Glutamatergic neuron (in vitro differentiated cells): ENCODE results near the gene RAB11B. TPM values are rescaled to one million over a fixed set of nuclear protein-coding genes. Genes with fewer than 3 reads are reported as not detected.

ENCODE experiments used
- DNase-seq: peaks from one replicate; pipeline ENCODE4 v3.0.0; 2022
- H3K27ac Mint-ChIP-seq: one replicate; pipeline ENCODE4 v1.8.0; 2020; ENCODE audit warnings: mild to moderate bottlenecking, mixed read lengths, inconsistent platforms; ENCODE audit not compliant: unreplicated experiment
- H3K27me3 Mint-ChIP-seq: one replicate; pipeline ENCODE4 v1.8.0; 2020; ENCODE audit warnings: mild to moderate bottlenecking, moderate library complexity, mixed read lengths, inconsistent platforms; ENCODE audit not compliant: unreplicated experiment
- H3K36me3 Mint-ChIP-seq: one replicate; pipeline ENCODE4 v1.8.0; 2020; ENCODE audit warnings: mild to moderate bottlenecking, mixed read lengths, inconsistent platforms; ENCODE audit not compliant: unreplicated experiment
- H3K4me1 Mint-ChIP-seq: one replicate; pipeline ENCODE4 v1.8.0; 2020; ENCODE audit warnings: mild to moderate bottlenecking, low read depth, mixed read lengths, inconsistent platforms; ENCODE audit not compliant: unreplicated experiment
- H3K4me3 Mint-ChIP-seq: one replicate; pipeline ENCODE4 v1.8.0; 2020; ENCODE audit warnings: mild to moderate bottlenecking, mixed read lengths, inconsistent platforms; ENCODE audit not compliant: unreplicated experiment
- H3K9me3 Mint-ChIP-seq: one replicate; pipeline ENCODE4 v1.8.0; 2020; ENCODE audit warnings: mild to moderate bottlenecking, moderate library complexity, mixed read lengths, inconsistent platforms; ENCODE audit not compliant: unreplicated experiment
- CTCF ChIP-seq: fragments of 200-600 bp; sonication (generic); IDR thresholded peaks from one replicate; pipeline ENCODE4 v1.5.0; 2021; ENCODE audit not compliant: partially characterized antibody, unreplicated experiment
- total RNA-seq: library from RNA; stranded (reverse); fragmentation: NEBNext Ultra II Directional; extraction: Animal tissue kit (Norgen Biotek cat#: 25700); gene quantifications from one replicate; pipeline ENCODE4 v1.2.1, GENCODE V29; 2021; ENCODE audit not compliant: unreplicated experiment

RAB11B gene
- total RNA-seq, 1 donor from 2014 or later: 137 TPM

GRCh38 chr19:8366961-8367326 lies 23.2 kb upstream of the RAB11B start:
- H3K36me3 Mint-ChIP-seq: no peaks in the 10 kb centered on the region
- H3K4me1 Mint-ChIP-seq: no peaks in the 10 kb centered on the region
- no peak for TF ChIP-seq CTCF
- no peak overlapping the region for H3K27ac Mint-ChIP-seq
- no peak for DNase-seq
- H3K27me3 Mint-ChIP-seq: peaks cover 14% of the 10 kb centered on the region
- peaks cover 4% of the 10 kb centered on the region for H3K9me3 Mint-ChIP-seq
- no peak overlapping the region for H3K4me3 Mint-ChIP-seq

GRCh38 chr19:8367327-8368001 lies 22.7 kb upstream of the RAB11B start:
- no peaks in the 10 kb centered on the region for H3K36me3 Mint-ChIP-seq
- peak; percentile 31 for DNase-seq
- H3K27me3 Mint-ChIP-seq: peaks cover 14% of the 10 kb centered on the region
- peaks cover 4% of the 10 kb centered on the region for H3K9me3 Mint-ChIP-seq
- no peak for TF ChIP-seq CTCF
- no peaks in the 10 kb centered on the region for H3K4me1 Mint-ChIP-seq
- no peak overlapping the region for H3K27ac Mint-ChIP-seq
- peak overlapping the region; percentile 34 for H3K4me3 Mint-ChIP-seq

GRCh38 chr19:8370176-8371010 lies 19.8 kb upstream of the RAB11B start:
- H3K27ac Mint-ChIP-seq: no peak overlapping the region
- no peak for TF ChIP-seq CTCF
- H3K27me3 Mint-ChIP-seq: peaks cover 7% of the 10 kb centered on the region

GRCh38 chr19:8371011-8371804 lies 19.0 kb upstream of the RAB11B start:
- Mint-ChIP-seq H3K27ac (no peak overlapping the region), H3K4me3 (no peak overlapping the region), H3K9me3 (peaks cover 5% of the 10 kb centered on the region), H3K27me3 (peaks cover 4% of the 10 kb centered on the region), H3K4me1 (no peaks in the 10 kb centered on the region), H3K36me3 (no peaks in the 10 kb centered on the region)
- no peak for DNase-seq
- no peak for TF ChIP-seq CTCF

More at GRCh38 chr19:8370176-8371010, 19.8 kb upstream of the RAB11B start:
- Mint-ChIP-seq H3K9me3 (peaks cover 7% of the 10 kb centered on the region), H3K36me3 (no peaks in the 10 kb centered on the region), H3K4me3 (no peak overlapping the region), H3K4me1 (no peaks in the 10 kb centered on the region)
- DNase-seq: no peak
